ENCODE results near the gene EPX.

The EPX gene

GRCh38 chr17:58193641-58194255 is 1.2 kb downstream of the EPX start:
- no peak overlapping the region for H3K4me3 ChIP-seq (replicated peaks; ENCODE audit: insufficient read depth, low read length)
- no peak overlapping the region for H3K27ac ChIP-seq (replicated peaks)
- DNase-seq (ENCODE audit: low read depth in 1 of 2, low spot score in 1 of 2), result no peak
- no peaks in the 10 kb centered on the region for H3K27me3 ChIP-seq (ENCODE audit: insufficient read depth, poor library complexity, severe bottlenecking)
- no peak for TF ChIP-seq REST (IDR thresholded peaks at IDR 0.05; ENCODE audit: insufficient replicate concordance, low read depth)
- no peak for TF ChIP-seq SPI1 (IDR thresholded peaks at IDR 0.05; ENCODE audit: borderline replicate concordance, low read depth)
- no peak for TF ChIP-seq POLR2AphosphoS5 (IDR thresholded peaks at IDR 0.05; ENCODE audit: low read depth)
- no peak for TF ChIP-seq GABPA (IDR thresholded peaks at IDR 0.05; ENCODE audit: low read depth)
- no peak for TF ChIP-seq CTCF (IDR thresholded peaks at IDR 0.05; ENCODE audit: insufficient read depth, low read length)

GRCh38 chr17:58195518-58196123 is 3.1 kb downstream of the EPX start:
- Histone ChIP-seq H3K27me3 (ENCODE audit: insufficient read depth, poor library complexity, severe bottlenecking) (no peaks in the 10 kb centered on the region), H3K27ac (replicated peaks) (no peak overlapping the region), H3K4me3 (replicated peaks; ENCODE audit: insufficient read depth, low read length) (no peak overlapping the region)
- TF ChIP-seq POLR2AphosphoS5 (IDR thresholded peaks at IDR 0.05; ENCODE audit: low read depth), result no peak
- no peak for TF ChIP-seq CTCF (IDR thresholded peaks at IDR 0.05; ENCODE audit: insufficient read depth, low read length)
- no peak for TF ChIP-seq GABPA (IDR thresholded peaks at IDR 0.05; ENCODE audit: low read depth)
- no peak for TF ChIP-seq SPI1 (IDR thresholded peaks at IDR 0.05; ENCODE audit: borderline replicate concordance, low read depth)
- TF ChIP-seq REST (IDR thresholded peaks at IDR 0.05; ENCODE audit: insufficient replicate concordance, low read depth), result no peak
- DNase-seq (ENCODE audit: low read depth in 1 of 2, low spot score in 1 of 2), result no peak

GRCh38 chr17:58196610-58197009 is 4.1 kb downstream of the EPX start:
- DNase-seq (ENCODE audit: low read depth in 1 of 2, low spot score in 1 of 2), result no peak
- no peak for TF ChIP-seq GABPA (IDR thresholded peaks at IDR 0.05; ENCODE audit: low read depth)
- TF ChIP-seq SPI1 (IDR thresholded peaks at IDR 0.05; ENCODE audit: borderline replicate concordance, low read depth), result no peak
- TF ChIP-seq REST (IDR thresholded peaks at IDR 0.05; ENCODE audit: insufficient replicate concordance, low read depth), result no peak
- no peak for TF ChIP-seq POLR2AphosphoS5 (IDR thresholded peaks at IDR 0.05; ENCODE audit: low read depth)
- no peak for TF ChIP-seq CTCF (IDR thresholded peaks at IDR 0.05; ENCODE audit: insufficient read depth, low read length)
- Histone ChIP-seq H3K4me3 (replicated peaks; ENCODE audit: insufficient read depth, low read length) (no peak overlapping the region), H3K27me3 (ENCODE audit: insufficient read depth, poor library complexity, severe bottlenecking) (no peaks in the 10 kb centered on the region), H3K27ac (replicated peaks) (no peak overlapping the region)
